ENCODE data around the gene CHRNA5.

DNA sequence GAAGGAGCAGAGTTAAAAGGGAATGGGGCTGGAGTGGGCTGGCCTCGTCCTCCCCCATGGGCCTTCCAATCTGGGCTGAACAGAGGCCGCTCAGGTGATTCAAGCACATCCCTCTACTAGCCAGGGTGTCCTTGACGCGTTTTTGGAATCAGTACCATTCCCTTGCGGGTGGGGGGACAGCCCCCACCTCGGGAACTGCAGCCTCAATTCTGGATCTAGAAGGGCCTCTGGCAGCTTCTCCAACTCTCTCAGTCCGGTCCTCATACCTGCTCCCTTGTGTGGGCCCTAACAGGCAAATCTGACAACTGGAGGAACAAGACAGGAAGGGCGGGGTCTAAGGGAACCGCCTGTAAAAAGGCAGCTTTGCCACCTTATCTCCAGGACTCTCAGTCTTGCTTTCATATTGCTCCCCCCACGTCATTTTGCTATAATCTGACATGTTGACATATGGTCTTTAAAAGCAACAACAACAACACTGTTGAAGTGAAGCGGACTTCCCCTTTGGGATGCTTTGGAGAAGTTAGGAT is 76.5 kb downstream of the CHRNA5 start:
- no peak for TF ChIP-seq GATA2 (IDR thresholded peaks at IDR 0.05; ENCODE audit: low read depth, low read length)
- no peak for TF ChIP-seq GATA3 (IDR thresholded peaks at IDR 0.05; ENCODE audit: low read depth, low read length)
